ENCODE results near the gene COL6A2. TPM values are rescaled to one million over a fixed set of nuclear protein-coding genes. Genes with fewer than 3 reads are reported as not detected.

COL6A2 gene
- total RNA-seq = 1,719 and 2,867 TPM in 2 replicates

GRCh38 chr21:46097336-46098293, at the start of gene COL6A2:
Gene COL6A2, plus strand, starts transcription at chr21:46098112.

GRCh38 chr21:46155514-46156377, 57.8 kb downstream of the COL6A2 start, which contains the start of gene FTCD:
Gene FTCD, minus strand, starts transcription at chr21:46155579. Its CDS starts 56 bp downstream, at chr21:46155523.

Other genes with a start within 250 kb of the COL6A2 start
- 1,502 and 2,913 TPM in 2 replicates for gene COL6A1, start 116.3 kb upstream of the COL6A2 start, total RNA-seq
- gene FTCD, start 57.5 kb downstream of the COL6A2 start, total RNA-seq = 1.7 TPM in 1 of 2 replicates, not detected in the other
- gene SPATC1L, start 86.3 kb downstream of the COL6A2 start, total RNA-seq = 12.2 and 14.6 TPM in 2 replicates
- gene LSS, start 130.7 kb downstream of the COL6A2 start, total RNA-seq = 233 and 321 TPM in 2 replicates
- gene MCM3AP, start 187.5 kb downstream of the COL6A2 start, total RNA-seq = 91.8 and 100 TPM in 2 replicates
- gene YBEY, start 188.2 kb downstream of the COL6A2 start, total RNA-seq = 14.4 and 21.1 TPM in 2 replicates
- 3.0 and 8.9 TPM in 2 replicates for gene C21orf58, start 225.8 kb downstream of the COL6A2 start, total RNA-seq
- gene PCNT, start 226.0 kb downstream of the COL6A2 start, total RNA-seq = 25.8 and 39.7 TPM in 2 replicates